ENCODE results near the gene GALNT16. TPM values are rescaled to one million over a fixed set of nuclear protein-coding genes. Genes with fewer than 3 reads are reported as not detected.

GALNT16 gene
- total and polyA plus RNA-seq, 8 donors = 0.53 to 2.2 (median 1.6) TPM; not detected in 1

DNA sequence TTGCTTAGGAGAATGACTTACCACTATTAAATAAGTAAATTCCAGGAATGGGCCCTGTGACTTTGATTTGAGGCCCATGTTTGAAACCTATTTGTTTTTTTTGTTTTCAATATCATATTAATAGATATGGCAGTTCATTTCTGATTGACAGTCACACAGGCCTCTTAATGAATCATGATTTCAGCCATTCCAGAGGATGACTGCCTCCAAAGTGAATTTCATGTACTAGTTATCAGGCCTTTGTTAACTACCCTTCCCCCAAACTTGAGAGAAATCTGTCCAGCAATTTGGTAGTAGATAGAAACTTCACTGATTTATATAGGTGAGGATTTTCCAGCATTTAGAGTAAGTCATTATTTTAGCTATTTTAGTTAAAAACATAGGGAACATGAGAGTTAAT lies 25.9 kb upstream of the GALNT16 start:
- Histone ChIP-seq H3K36me3 (peaks cover 35 to 94% (median 83%) of the 10 kb centered on the region in 4 donors), H3K9me3 (no peaks in the 10 kb centered on the region), H3K27me3 (no peaks in the 10 kb centered on the region), H3K27ac (no peak overlapping the region), H3K4me1 (peaks cover 0 to 8% (median 3%) of the 10 kb centered on the region in 4 donors), H3K4me3 (no peak overlapping the region)
- TF ChIP-seq POLR2A (IDR thresholded peaks at IDR 0.05) (no peak), POLR2AphosphoS5 (IDR thresholded peaks at IDR 0.05) (no peak), EP300 (IDR thresholded peaks at IDR 0.05) (no peak)
- TF ChIP-seq, protein P1, sequence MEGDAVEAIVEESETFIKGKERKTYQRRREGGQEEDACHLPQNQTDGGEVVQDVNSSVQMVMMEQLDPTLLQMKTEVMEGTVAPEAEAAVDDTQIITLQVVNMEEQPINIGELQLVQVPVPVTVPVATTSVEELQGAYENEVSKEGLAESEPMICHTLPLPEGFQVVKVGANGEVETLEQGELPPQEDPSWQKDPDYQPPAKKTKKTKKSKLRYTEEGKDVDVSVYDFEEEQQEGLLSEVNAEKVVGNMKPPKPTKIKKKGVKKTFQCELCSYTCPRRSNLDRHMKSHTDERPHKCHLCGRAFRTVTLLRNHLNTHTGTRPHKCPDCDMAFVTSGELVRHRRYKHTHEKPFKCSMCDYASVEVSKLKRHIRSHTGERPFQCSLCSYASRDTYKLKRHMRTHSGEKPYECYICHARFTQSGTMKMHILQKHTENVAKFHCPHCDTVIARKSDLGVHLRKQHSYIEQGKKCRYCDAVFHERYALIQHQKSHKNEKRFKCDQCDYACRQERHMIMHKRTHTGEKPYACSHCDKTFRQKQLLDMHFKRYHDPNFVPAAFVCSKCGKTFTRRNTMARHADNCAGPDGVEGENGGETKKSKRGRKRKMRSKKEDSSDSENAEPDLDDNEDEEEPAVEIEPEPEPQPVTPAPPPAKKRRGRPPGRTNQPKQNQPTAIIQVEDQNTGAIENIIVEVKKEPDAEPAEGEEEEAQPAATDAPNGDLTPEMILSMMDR (IDR thresholded peaks at IDR 0.05) = no peak
- intact Hi-C loops (cut with DNase I; ENCODE audit: low total_unique reads) = no loop called here
- DNase-seq = no peak

DNA sequence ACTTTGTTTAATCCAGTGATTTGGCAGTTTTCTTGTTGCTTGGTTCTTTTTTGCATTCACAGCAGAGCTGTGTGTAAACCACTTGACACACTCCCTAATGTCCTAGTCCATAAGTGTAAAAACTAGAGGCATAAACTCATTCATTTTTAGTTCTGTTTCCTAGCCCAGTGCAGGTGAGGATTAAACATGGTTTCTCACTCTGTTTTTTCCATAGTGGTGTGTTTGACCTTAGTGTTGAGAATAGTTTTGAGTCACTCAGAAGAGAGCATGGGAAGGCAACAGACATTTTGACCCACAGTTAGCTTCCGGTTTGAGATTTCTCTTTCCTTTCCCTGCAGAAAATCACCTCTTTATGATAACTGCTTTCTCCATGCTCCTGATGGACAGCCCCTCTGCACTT lies 24.2 kb upstream of the GALNT16 start:
- Histone ChIP-seq H3K9me3 (no peaks in the 10 kb centered on the region), H3K4me3 (no peak overlapping the region), H3K4me1 (peaks cover 0 to 8% (median 3%) of the 10 kb centered on the region in 4 donors), H3K27ac (no peak overlapping the region), H3K36me3 (peaks cover 35 to 95% (median 85%) of the 10 kb centered on the region in 4 donors), H3K27me3 (no peaks in the 10 kb centered on the region)
- TF ChIP-seq POLR2A (IDR thresholded peaks at IDR 0.05) (no peak), POLR2AphosphoS5 (IDR thresholded peaks at IDR 0.05) (no peak), EP300 (IDR thresholded peaks at IDR 0.05) (no peak)
- TF ChIP-seq, protein P1 (IDR thresholded peaks at IDR 0.05) = no peak
- 91 to 100% (median 96%) methylated on average over 1 of the region's 1 CpG for WGBS, 5 donors
- no peak for DNase-seq
- intact Hi-C loops (cut with DNase I; ENCODE audit: low total_unique reads) = no loop called here

DNA sequence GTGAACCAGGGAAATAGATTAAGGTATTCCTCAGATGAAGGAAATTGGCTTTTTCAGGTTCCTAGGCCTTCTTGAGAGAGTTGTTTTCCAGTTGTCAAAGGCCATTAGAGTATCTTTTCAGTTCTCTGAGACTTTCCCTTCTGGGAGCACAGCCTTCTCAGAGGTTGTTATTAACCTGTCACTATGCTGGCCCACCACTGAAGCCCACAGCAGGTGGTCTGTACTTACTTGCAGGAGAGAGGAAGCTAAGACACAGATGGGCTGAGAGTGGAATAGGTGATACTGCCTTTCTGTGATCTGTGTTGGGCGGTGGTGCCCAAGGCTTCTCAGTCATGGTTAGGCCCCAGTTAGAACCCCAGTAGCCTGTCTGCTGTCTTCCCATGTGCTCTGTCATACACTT lies 22.8 kb upstream of the GALNT16 start:
- Histone ChIP-seq H3K27me3 (no peaks in the 10 kb centered on the region), H3K36me3 (peaks cover 39 to 96% (median 84%) of the 10 kb centered on the region in 4 donors), H3K9me3 (no peaks in the 10 kb centered on the region), H3K27ac (no peak overlapping the region), H3K4me3 (no peak overlapping the region), H3K4me1 (peaks cover 0 to 1% (median 0%) of the 10 kb centered on the region in 4 donors)
- intact Hi-C loops (cut with DNase I; ENCODE audit: low total_unique reads) = no loop called here
- 71 to 100% (median 100%) methylated on average over 1 of the region's 1 CpG for WGBS, 5 donors
- no peak for DNase-seq
- TF ChIP-seq POLR2A (IDR thresholded peaks at IDR 0.05) (no peak), EP300 (IDR thresholded peaks at IDR 0.05) (no peak), POLR2AphosphoS5 (IDR thresholded peaks at IDR 0.05) (no peak)
- TF ChIP-seq, protein P1 (IDR thresholded peaks at IDR 0.05) = no peak

DNA sequence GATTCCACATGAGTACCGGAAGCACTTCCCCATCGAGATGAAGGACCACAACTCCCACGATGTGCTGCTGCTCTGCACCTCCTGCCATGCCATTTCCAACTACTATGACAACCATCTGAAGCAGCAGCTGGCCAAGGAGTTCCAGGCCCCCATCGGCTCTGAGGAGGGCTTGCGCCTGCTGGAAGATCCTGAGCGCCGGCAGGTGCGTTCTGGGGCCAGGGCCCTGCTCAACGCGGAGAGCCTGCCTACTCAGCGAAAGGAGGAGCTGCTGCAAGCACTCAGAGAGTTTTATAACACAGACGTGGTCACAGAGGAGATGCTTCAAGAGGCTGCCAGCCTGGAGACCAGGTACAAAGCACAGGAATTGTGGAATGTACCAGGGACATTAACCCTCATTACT lies 22.4 kb upstream of the GALNT16 start:
- no peak for TF ChIP-seq POLR2AphosphoS5 (IDR thresholded peaks at IDR 0.05)
- TF ChIP-seq, protein P1 (IDR thresholded peaks at IDR 0.05) = no peak
- no peak for TF ChIP-seq POLR2A (IDR thresholded peaks at IDR 0.05)
- TF ChIP-seq EP300 (IDR thresholded peaks at IDR 0.05) = no peak
- H3K4me1 ChIP-seq = peaks cover 0 to 6% (median 2%) of the 10 kb centered on the region in 4 donors
- no peak overlapping the region for H3K27ac ChIP-seq
- WGBS, 5 donors = 83 to 93% (median 93%) methylated on average over 8 to 12 of the region's 12 CpGs
- DNase-seq = no peak
- peaks cover 40 to 93% (median 80%) of the 10 kb centered on the region in 4 donors for H3K36me3 ChIP-seq
- H3K27me3 ChIP-seq = no peaks in the 10 kb centered on the region
- H3K4me3 ChIP-seq = no peak overlapping the region
- intact Hi-C loops (cut with DNase I; ENCODE audit: low total_unique reads) = no loop called here
- no peaks in the 10 kb centered on the region for H3K9me3 ChIP-seq
